Endothelial cell of umbilical vein (primary cell): ENCODE measurements around the gene INPP5B.

Experiments used
- EZH2 ChIP-seq: IDR thresholded peaks from 2 replicates; pipeline ENCODE4 v1.6.1; 2012; ENCODE audit warnings: borderline replicate concordance, low read depth, mild to moderate bottlenecking, moderate library complexity, low read length, inconsistent platforms; ENCODE audit not compliant: severe bottlenecking
- GATA2 ChIP-seq: IDR thresholded peaks from 2 replicates; pipeline ENCODE4 v1.7.0; 2011; ENCODE audit warnings: low read depth, mild to moderate bottlenecking, moderate library complexity, mixed read lengths, low read length; ENCODE audit not compliant: insufficient read length, insufficient read depth
- MYC ChIP-seq: IDR thresholded peaks from one replicate; pipeline ENCODE4 v1.6.1; 2011; ENCODE audit warnings: mild to moderate bottlenecking, low read depth, low read length
- POLR2A ChIP-seq: IDR thresholded peaks from 2 replicates; pipeline ENCODE4 v1.6.1; 2012; ENCODE audit warnings: low read depth, mild to moderate bottlenecking, control low read depth, low read length
- POLR2AphosphoS5 ChIP-seq: IDR thresholded peaks from 2 replicates; pipeline ENCODE4 v1.6.1; 2012; ENCODE audit warnings: low read depth, mild to moderate bottlenecking, control low read depth, low read length, moderate library complexity; ENCODE audit not compliant: insufficient read depth
- TF ChIP-seq, protein P1 (sequence below), 2 donors: IDR thresholded peaks; 1 replicate in 1 of 2; 2 replicates in 1 of 2; pipeline ENCODE4 v1.5.1; 2011; ENCODE audit warnings: low read length in 2 of 2, mild to moderate bottlenecking in 2 of 2, moderate library complexity in 2 of 2, control low read depth in 1 of 2, inconsistent platforms in 1 of 2, low read depth in 1 of 2; ENCODE audit not compliant: insufficient read depth in 1 of 2; ENCODE audit errors: extremely low read depth in 1 of 2

DNA sequence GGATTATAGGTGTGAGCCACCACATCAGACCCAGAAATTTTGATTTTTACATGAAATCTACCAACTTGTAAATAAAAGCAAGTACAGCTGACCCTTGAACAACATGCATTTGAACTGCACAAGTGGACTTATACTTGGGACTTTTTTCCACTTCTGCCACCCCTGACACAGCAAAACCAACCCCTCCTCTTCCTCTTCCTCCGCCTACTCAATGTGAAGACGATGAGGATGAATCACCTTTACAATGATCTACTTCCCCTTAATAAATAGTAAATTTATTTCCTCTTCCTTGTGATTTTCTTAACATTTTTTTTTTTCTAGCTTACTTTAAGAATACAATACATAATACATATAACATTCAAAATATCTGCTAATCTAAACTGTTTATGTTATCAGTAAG is 121.3 kb downstream of the INPP5B start:
- TF ChIP-seq, protein P1, sequence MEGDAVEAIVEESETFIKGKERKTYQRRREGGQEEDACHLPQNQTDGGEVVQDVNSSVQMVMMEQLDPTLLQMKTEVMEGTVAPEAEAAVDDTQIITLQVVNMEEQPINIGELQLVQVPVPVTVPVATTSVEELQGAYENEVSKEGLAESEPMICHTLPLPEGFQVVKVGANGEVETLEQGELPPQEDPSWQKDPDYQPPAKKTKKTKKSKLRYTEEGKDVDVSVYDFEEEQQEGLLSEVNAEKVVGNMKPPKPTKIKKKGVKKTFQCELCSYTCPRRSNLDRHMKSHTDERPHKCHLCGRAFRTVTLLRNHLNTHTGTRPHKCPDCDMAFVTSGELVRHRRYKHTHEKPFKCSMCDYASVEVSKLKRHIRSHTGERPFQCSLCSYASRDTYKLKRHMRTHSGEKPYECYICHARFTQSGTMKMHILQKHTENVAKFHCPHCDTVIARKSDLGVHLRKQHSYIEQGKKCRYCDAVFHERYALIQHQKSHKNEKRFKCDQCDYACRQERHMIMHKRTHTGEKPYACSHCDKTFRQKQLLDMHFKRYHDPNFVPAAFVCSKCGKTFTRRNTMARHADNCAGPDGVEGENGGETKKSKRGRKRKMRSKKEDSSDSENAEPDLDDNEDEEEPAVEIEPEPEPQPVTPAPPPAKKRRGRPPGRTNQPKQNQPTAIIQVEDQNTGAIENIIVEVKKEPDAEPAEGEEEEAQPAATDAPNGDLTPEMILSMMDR (IDR thresholded peaks at IDR 0.05; ENCODE audit: extremely low read depth in 1 of 2, insufficient read depth in 1 of 2, low read depth in 1 of 2, low read length in 2 of 2) = no peak
- TF ChIP-seq EZH2 (no peak), POLR2AphosphoS5 (no peak), POLR2A (no peak), MYC (no peak), GATA2 (no peak)
